WTC11 (cell line): Measurements from ENCODE around the gene IL16. TPM values are rescaled to one million over a fixed set of nuclear protein-coding genes. Genes with fewer than 3 reads are reported as not detected.

Source experiments
- ATAC-seq: fragments of 200-7000 bp; cut with Tn5 transposase; 2 replicates; pipeline ENCODE4 v1.10.0; 2021; ENCODE audit warnings: mild to moderate bottlenecking, moderate library complexity
- CTCF ChIA-PET: fragments of 300-600 bp; sonication (Branson Sonifier 250); formaldehyde crosslinking; loops from one replicate; lab custom pipeline; 2021; ENCODE audit warnings: antibody characterized with exemption; lab: Charles Lee
- POLR2A ChIA-PET: fragments of 350-600 bp; sonication (Branson Sonifier 250); formaldehyde crosslinking; loops from one replicate; lab custom pipeline; 2021; ENCODE audit warnings: antibody characterized with exemption; lab: Charles Lee
- DNase-seq: peaks from one replicate; pipeline ENCODE4 v3.0.0; 2021; ENCODE audit warnings: low spot score
- H3K27ac Mint-ChIP-seq: 2 replicates; pipeline ENCODE4 v1.8.0; 2021; ENCODE audit warnings: mixed read lengths
- H3K27me3 Mint-ChIP-seq: 2 replicates; pipeline ENCODE4 v1.8.0; 2021; ENCODE audit warnings: low read depth, mild to moderate bottlenecking, moderate library complexity, mixed read lengths
- H3K36me3 Mint-ChIP-seq: 2 replicates; pipeline ENCODE4 v1.8.0; 2021; ENCODE audit warnings: mixed read lengths
- H3K4me1 Mint-ChIP-seq: 2 replicates; pipeline ENCODE4 v1.8.0; 2022; ENCODE audit warnings: mixed read lengths
- H3K4me3 Mint-ChIP-seq: 2 replicates; pipeline ENCODE4 v1.8.0; 2021; ENCODE audit warnings: mild to moderate bottlenecking, moderate library complexity, mixed read lengths
- H3K9me3 Mint-ChIP-seq: 2 replicates; pipeline ENCODE4 v1.8.0; 2021; ENCODE audit warnings: mixed read lengths
- EMX1 ChIP-seq: fragments of 250-450 bp; sonication (Bioruptor Pico); IDR thresholded peaks from 2 replicates; pipeline ENCODE4 v1.8.0; 2021; ENCODE audit warnings: mild to moderate bottlenecking
- FOXK1 ChIP-seq: sonication (generic); formaldehyde crosslinking; IDR thresholded peaks from 2 replicates; pipeline ENCODE4 v1.8.0; 2022; ENCODE audit warnings: mild to moderate bottlenecking, moderate library complexity, missing genetic modification reagents
- IRF2 ChIP-seq: sonication (generic); formaldehyde crosslinking; IDR thresholded peaks from 2 replicates; pipeline ENCODE4 v1.8.0; 2022; ENCODE audit warnings: low read depth, missing genetic modification reagents, borderline replicate concordance
- MXD4 ChIP-seq: fragments of 250-450 bp; sonication (Bioruptor Pico); IDR thresholded peaks from 2 replicates; pipeline ENCODE4 v1.8.0; 2021; ENCODE audit warnings: mild to moderate bottlenecking, moderate library complexity, borderline replicate concordance
- NR2C2 ChIP-seq: sonication (generic); formaldehyde crosslinking; IDR thresholded peaks from 2 replicates; pipeline ENCODE4 v1.8.0; 2022; ENCODE audit warnings: mild to moderate bottlenecking, missing genetic modification reagents
- RORB ChIP-seq: fragments of 250-450 bp; sonication (Bioruptor Pico); IDR thresholded peaks from 2 replicates; pipeline ENCODE4 v1.9.0; 2021; ENCODE audit warnings: mild to moderate bottlenecking
- SMAD3 ChIP-seq: sonication (generic); formaldehyde crosslinking; IDR thresholded peaks from 2 replicates; pipeline ENCODE4 v1.8.0; 2022; ENCODE audit warnings: missing genetic modification reagents, mild to moderate bottlenecking, borderline replicate concordance
- TEAD1 ChIP-seq: sonication (generic); formaldehyde crosslinking; IDR thresholded peaks from 2 replicates; pipeline ENCODE4 v1.8.0; 2022; ENCODE audit warnings: mild to moderate bottlenecking, missing genetic modification reagents
- TP53 ChIP-seq: sonication (generic); formaldehyde crosslinking; IDR thresholded peaks from 2 replicates; pipeline ENCODE4 v1.8.1; 2023; ENCODE audit warnings: mild to moderate bottlenecking, missing genetic modification reagents
- ZBTB21 ChIP-seq: sonication (generic); formaldehyde crosslinking; IDR thresholded peaks from 2 replicates; pipeline ENCODE4 v1.8.1; 2023; ENCODE audit warnings: mild to moderate bottlenecking, missing genetic modification reagents, borderline replicate concordance
- ZNF138 ChIP-seq: sonication (generic); formaldehyde crosslinking; conservative IDR thresholded peaks from 2 replicates; pipeline ENCODE4 v1.8.1; 2022; ENCODE audit warnings: mild to moderate bottlenecking, moderate library complexity, missing genetic modification reagents
- ZNF232 ChIP-seq: sonication (generic); formaldehyde crosslinking; IDR thresholded peaks from 2 replicates; pipeline ENCODE4 v1.8.0; 2022; ENCODE audit warnings: mild to moderate bottlenecking, missing genetic modification reagents
- ZNF317 ChIP-seq: sonication (generic); formaldehyde crosslinking; IDR thresholded peaks from 2 replicates; pipeline ENCODE4 v1.8.1; 2023; ENCODE audit warnings: low read depth, mild to moderate bottlenecking, moderate library complexity, missing genetic modification reagents, borderline replicate concordance
- total RNA-seq: library from RNA; stranded (reverse); gene quantifications from 3 replicates; pipeline ENCODE4 v1.2.3, GENCODE V29; 2021
- TF ChIP-seq, protein P1 (sequence below): fragments of 250-450 bp; sonication (Bioruptor Pico); IDR thresholded peaks from 2 replicates; pipeline ENCODE4 v2.1.2; 2022; ENCODE audit warnings: mild to moderate bottlenecking, moderate library complexity
- TF ChIP-seq, protein P2 (sequence below): fragments of 250-450 bp; sonication (Bioruptor Pico); IDR thresholded peaks from 2 replicates; pipeline ENCODE4 v1.9.0; 2021; ENCODE audit warnings: mild to moderate bottlenecking
- TF ChIP-seq, protein P3 (sequence below): sonication (generic); formaldehyde crosslinking; IDR thresholded peaks from 2 replicates; pipeline ENCODE4 v1.8.1; 2022; ENCODE audit warnings: low read depth, missing genetic modification reagents, borderline replicate concordance
- TF ChIP-seq, protein P4 (sequence below): fragments of 200-600 bp; IDR thresholded peaks from 2 replicates; pipeline ENCODE4 v1.8.0; 2022; ENCODE audit warnings: antibody characterized with exemption
- TF ChIP-seq, protein P5 (sequence below): sonication (generic); formaldehyde crosslinking; IDR thresholded peaks from 2 replicates; pipeline ENCODE4 v1.8.0; 2023; ENCODE audit warnings: missing genetic modification reagents

The IL16 gene
- total RNA-seq, 1 experiment from 2014 or later, result 0.61 TPM

DNA sequence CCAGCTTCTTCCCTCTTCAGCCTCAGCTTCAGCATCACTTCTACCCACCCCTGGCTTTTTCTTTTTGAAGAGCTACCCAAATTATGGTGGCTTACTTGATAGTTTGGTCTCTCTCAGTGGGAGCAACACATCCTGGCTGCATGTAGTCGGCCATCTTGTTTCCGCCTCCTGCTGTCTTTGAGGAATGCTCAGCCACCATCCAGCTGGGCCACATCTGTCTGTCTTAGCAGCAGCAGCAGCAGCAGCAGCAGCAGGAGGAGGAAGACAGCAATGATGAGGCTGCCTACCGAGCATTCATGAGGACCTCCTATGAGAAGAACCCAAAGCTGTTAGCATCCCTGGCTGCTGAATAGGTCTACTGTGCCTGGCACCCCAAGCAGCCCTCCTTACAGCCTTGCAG, 19.7 kb downstream of the IL16 start:
- Mint-ChIP-seq H3K4me1 (peaks cover 6% of the 10 kb centered on the region), H3K36me3 (peaks cover 12% of the 10 kb centered on the region; the same call in 1 of the 2 replicates), H3K27me3 (peaks cover 31% of the 10 kb centered on the region), H3K27ac (no peak overlapping the region), H3K4me3 (no peak overlapping the region), H3K9me3 (peaks cover 19% of the 10 kb centered on the region)
- ChIA-PET POLR2A (no interaction called here), CTCF (interaction anchor here (0.9 to 4.6 kb wide), 5 partner anchors 9 to 239 kb away, joined by 3 to 25 read pairs (median 4); no protein-coding TSS in a partner anchor)
- TF ChIP-seq, protein P1, sequence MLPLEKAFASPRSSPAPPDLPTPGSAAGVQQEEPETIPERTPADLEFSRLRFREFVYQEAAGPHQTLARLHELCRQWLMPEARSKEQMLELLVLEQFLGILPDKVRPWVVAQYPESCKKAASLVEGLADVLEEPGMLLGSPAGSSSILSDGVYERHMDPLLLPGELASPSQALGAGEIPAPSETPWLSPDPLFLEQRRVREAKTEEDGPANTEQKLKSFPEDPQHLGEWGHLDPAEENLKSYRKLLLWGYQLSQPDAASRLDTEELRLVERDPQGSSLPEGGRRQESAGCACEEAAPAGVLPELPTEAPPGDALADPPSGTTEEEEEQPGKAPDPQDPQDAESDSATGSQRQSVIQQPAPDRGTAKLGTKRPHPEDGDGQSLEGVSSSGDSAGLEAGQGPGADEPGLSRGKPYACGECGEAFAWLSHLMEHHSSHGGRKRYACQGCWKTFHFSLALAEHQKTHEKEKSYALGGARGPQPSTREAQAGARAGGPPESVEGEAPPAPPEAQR (CRISPR knock-in tag), result 0 out of 2 replicates have a peak, but pooled peaks have one; percentile 20
- TF ChIP-seq ZNF138 (CRISPR knock-in tag), result no peak
- ATAC-seq (peak; percentile 84), DNase-seq (peak; percentile 46)

DNA sequence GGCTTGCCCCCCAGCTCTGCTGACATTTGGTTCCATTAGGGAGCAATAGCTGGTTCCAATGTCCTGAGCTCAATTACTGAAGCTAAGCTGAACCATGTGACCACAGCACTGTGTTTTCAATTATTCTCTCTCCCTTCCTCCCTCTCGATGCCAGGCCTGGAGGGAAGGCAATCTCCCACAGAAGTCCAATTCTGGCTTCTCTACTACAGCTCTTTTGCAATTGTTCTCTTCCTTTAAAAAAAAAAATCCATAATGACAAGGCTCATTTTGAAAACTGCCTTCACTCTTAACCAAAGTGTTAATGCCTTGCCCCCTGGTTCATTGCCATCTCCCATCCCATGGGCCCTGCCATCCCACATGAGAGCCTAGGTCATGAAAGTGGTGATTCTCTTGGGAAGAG, 24.8 kb downstream of the IL16 start:
- H3K4me1 Mint-ChIP-seq, result peaks cover 4% of the 10 kb centered on the region
- TF ChIP-seq SMAD3 (CRISPR knock-in tag) (no peak), RORB (CRISPR knock-in tag) (no peak), FOXK1 (CRISPR knock-in tag) (no peak), ZNF232 (no peak), IRF2 (CRISPR knock-in tag) (no peak), ZNF317 (no peak), EMX1 (CRISPR knock-in tag) (no peak), MXD4 (no peak), TP53 (no peak), ZBTB21 (CRISPR knock-in tag) (no peak), TEAD1 (CRISPR knock-in tag) (no peak), NR2C2 (CRISPR knock-in tag) (no peak)
- TF ChIP-seq, protein P2, sequence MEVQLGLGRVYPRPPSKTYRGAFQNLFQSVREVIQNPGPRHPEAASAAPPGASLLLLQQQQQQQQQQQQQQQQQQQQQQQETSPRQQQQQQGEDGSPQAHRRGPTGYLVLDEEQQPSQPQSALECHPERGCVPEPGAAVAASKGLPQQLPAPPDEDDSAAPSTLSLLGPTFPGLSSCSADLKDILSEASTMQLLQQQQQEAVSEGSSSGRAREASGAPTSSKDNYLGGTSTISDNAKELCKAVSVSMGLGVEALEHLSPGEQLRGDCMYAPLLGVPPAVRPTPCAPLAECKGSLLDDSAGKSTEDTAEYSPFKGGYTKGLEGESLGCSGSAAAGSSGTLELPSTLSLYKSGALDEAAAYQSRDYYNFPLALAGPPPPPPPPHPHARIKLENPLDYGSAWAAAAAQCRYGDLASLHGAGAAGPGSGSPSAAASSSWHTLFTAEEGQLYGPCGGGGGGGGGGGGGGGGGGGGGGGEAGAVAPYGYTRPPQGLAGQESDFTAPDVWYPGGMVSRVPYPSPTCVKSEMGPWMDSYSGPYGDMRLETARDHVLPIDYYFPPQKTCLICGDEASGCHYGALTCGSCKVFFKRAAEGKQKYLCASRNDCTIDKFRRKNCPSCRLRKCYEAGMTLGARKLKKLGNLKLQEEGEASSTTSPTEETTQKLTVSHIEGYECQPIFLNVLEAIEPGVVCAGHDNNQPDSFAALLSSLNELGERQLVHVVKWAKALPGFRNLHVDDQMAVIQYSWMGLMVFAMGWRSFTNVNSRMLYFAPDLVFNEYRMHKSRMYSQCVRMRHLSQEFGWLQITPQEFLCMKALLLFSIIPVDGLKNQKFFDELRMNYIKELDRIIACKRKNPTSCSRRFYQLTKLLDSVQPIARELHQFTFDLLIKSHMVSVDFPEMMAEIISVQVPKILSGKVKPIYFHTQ (CRISPR knock-in tag), result no peak
- TF ChIP-seq, protein P3, sequence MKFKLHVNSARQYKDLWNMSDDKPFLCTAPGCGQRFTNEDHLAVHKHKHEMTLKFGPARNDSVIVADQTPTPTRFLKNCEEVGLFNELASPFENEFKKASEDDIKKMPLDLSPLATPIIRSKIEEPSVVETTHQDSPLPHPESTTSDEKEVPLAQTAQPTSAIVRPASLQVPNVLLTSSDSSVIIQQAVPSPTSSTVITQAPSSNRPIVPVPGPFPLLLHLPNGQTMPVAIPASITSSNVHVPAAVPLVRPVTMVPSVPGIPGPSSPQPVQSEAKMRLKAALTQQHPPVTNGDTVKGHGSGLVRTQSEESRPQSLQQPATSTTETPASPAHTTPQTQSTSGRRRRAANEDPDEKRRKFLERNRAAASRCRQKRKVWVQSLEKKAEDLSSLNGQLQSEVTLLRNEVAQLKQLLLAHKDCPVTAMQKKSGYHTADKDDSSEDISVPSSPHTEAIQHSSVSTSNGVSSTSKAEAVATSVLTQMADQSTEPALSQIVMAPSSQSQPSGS (CRISPR knock-in tag), result no peak
- TF ChIP-seq, protein P4, sequence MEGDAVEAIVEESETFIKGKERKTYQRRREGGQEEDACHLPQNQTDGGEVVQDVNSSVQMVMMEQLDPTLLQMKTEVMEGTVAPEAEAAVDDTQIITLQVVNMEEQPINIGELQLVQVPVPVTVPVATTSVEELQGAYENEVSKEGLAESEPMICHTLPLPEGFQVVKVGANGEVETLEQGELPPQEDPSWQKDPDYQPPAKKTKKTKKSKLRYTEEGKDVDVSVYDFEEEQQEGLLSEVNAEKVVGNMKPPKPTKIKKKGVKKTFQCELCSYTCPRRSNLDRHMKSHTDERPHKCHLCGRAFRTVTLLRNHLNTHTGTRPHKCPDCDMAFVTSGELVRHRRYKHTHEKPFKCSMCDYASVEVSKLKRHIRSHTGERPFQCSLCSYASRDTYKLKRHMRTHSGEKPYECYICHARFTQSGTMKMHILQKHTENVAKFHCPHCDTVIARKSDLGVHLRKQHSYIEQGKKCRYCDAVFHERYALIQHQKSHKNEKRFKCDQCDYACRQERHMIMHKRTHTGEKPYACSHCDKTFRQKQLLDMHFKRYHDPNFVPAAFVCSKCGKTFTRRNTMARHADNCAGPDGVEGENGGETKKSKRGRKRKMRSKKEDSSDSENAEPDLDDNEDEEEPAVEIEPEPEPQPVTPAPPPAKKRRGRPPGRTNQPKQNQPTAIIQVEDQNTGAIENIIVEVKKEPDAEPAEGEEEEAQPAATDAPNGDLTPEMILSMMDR, result no peak
- TF ChIP-seq, protein P5, sequence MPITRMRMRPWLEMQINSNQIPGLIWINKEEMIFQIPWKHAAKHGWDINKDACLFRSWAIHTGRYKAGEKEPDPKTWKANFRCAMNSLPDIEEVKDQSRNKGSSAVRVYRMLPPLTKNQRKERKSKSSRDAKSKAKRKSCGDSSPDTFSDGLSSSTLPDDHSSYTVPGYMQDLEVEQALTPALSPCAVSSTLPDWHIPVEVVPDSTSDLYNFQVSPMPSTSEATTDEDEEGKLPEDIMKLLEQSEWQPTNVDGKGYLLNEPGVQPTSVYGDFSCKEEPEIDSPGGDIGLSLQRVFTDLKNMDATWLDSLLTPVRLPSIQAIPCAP, result no peak
- no peaks in the 10 kb centered on the region for H3K9me3 Mint-ChIP-seq
- no peak overlapping the region for H3K27ac Mint-ChIP-seq
- DNase-seq (no peak), ATAC-seq (no peak)
- no peaks in the 10 kb centered on the region; the same call in 1 of the 2 replicates for H3K27me3 Mint-ChIP-seq
- no peaks in the 10 kb centered on the region for H3K36me3 Mint-ChIP-seq
- POLR2A ChIA-PET, result no interaction called here
- CTCF ChIA-PET, result interaction anchor here (0.8 to 2.1 kb wide), 3 partner anchors 27 to 66 kb away, joined by 3 to 14 read pairs (median 4); no protein-coding TSS in a partner anchor
- H3K4me3 Mint-ChIP-seq, result no peak overlapping the region
